GM12891 (cell line): ENCODE data around the gene PPOX.
A peak's percentile ranks its signal among the peaks of the same experiment; 100 is the strongest.

Experiments
- PAX5 ChIP-seq: IDR thresholded peaks from 2 replicates; pipeline ENCODE4 v1.6.1; 2011; ENCODE audit warnings: low read length, moderate library complexity, mild to moderate bottlenecking; ENCODE audit not compliant: insufficient read depth, severe bottlenecking
- POLR2A ChIP-seq: IDR thresholded peaks from 2 replicates; pipeline ENCODE4 v1.6.1; 2011; ENCODE audit warnings: low read depth, low read length, control low read depth
- POLR2AphosphoS5 ChIP-seq: IDR thresholded peaks from 2 replicates; pipeline ENCODE4 v1.6.1; 2011; ENCODE audit warnings: low read depth, low read length, control low read depth
- SPI1 ChIP-seq: IDR thresholded peaks from 2 replicates; pipeline ENCODE4 v1.6.1; 2011; ENCODE audit warnings: low read depth, low read length, control low read depth
- TAF1 ChIP-seq: IDR thresholded peaks from 2 replicates; pipeline ENCODE4 v1.6.1; 2011; ENCODE audit warnings: low read depth, low read length, control low read depth

GRCh38 chr1:161216945-161217712, 50.9 kb downstream of the PPOX start:
- TF ChIP-seq SPI1 (peak; percentile 40; the same call in 1 of the 2 replicates), POLR2A (no peak), POLR2AphosphoS5 (no peak), TAF1 (no peak), PAX5 (no peak)
